DOHH2 (cell line): ENCODE results near the gene CDK18.

Experiments used
- EZH2phosphoT487 ChIP-seq: fragments of 200-600 bp; sonication (generic); IDR thresholded peaks from 2 replicates; pipeline ENCODE4 v1.6.1; 2017; ENCODE audit warnings: borderline replicate concordance, mild to moderate bottlenecking, antibody characterized with exemption, low read length, moderate library complexity, mixed read lengths
- TF ChIP-seq, protein P1 (sequence below): fragments of 200-600 bp; sonication (generic); IDR thresholded peaks from one replicate; pipeline ENCODE4 v1.5.1; 2014; ENCODE audit warnings: antibody characterized with exemption, mild to moderate bottlenecking, low read depth, low read length; ENCODE audit not compliant: poor library complexity, severe bottlenecking

DNA sequence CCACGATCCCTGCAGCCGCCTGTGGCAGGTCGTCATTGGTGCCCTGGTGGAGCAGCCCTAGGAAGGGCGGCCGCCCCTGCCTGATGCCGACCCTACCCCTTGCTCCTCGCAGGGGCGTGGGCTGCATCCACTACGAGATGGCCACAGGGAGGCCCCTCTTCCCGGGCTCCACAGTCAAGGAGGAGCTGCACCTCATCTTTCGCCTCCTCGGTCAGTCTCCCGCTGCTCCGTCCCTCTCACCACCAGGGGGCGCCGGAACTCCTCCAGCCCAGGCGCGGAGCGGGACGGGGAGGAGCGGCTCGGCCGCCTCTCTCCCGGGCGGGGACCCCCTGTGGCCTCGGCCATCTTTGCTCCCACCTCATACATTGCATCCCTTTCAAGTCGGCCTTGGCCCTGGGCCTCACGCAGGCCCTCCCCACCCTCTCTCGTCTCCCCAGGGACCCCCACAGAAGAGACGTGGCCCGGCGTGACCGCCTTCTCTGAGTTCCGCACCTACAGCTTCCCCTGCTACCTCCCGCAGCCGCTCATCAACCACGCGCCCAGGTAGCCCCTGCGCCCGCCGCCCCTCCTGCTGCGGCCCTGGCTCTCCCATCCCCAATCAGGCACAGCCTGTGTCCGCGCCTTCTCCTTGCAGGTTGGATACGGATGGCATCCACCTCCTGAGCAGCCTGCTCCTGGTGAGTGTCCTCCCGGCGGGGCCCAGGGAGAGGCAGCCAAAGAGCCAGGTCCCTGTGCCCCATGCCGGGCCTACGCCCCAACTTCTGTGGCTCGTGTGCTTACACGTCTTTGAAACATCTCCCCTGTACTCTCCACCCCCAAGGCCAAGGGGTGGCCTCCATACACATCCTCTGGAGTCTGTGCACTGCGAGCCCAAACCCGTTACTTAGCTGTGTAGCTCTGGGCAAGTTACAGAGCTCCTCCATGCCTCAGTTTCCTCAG is 24.7 kb downstream of the CDK18 start:
- TF ChIP-seq, protein P1, sequence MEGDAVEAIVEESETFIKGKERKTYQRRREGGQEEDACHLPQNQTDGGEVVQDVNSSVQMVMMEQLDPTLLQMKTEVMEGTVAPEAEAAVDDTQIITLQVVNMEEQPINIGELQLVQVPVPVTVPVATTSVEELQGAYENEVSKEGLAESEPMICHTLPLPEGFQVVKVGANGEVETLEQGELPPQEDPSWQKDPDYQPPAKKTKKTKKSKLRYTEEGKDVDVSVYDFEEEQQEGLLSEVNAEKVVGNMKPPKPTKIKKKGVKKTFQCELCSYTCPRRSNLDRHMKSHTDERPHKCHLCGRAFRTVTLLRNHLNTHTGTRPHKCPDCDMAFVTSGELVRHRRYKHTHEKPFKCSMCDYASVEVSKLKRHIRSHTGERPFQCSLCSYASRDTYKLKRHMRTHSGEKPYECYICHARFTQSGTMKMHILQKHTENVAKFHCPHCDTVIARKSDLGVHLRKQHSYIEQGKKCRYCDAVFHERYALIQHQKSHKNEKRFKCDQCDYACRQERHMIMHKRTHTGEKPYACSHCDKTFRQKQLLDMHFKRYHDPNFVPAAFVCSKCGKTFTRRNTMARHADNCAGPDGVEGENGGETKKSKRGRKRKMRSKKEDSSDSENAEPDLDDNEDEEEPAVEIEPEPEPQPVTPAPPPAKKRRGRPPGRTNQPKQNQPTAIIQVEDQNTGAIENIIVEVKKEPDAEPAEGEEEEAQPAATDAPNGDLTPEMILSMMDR, result peak; percentile 92
- TF ChIP-seq EZH2phosphoT487, result no peak
